ENCODE data around the gene ZNF554. TPM values are rescaled to one million over a fixed set of nuclear protein-coding genes. Genes with fewer than 3 reads are reported as not detected.

ZNF554 gene
- total RNA-seq, 1 donor from 2014 or later, result 4.2 TPM

- Histone ChIP-seq H3K4me1 (no peaks in the 10 kb centered on the region), H3K9me3 (replicated peaks) (peaks cover 71% of the 10 kb centered on the region), H3K27me3 (ENCODE audit: low read depth) (no peaks in the 10 kb centered on the region), H3K27ac (replicated peaks) (no peak overlapping the region), H3K4me3 (no peak overlapping the region), H3K36me3 (peaks cover 47% of the 10 kb centered on the region)
- no peak for DNase-seq
- intact Hi-C loops (cut with micrococcal nuclease), result no loop called here
- no peak for TF ChIP-seq CTCF (IDR thresholded peaks at IDR 0.05; ENCODE audit: borderline replicate concordance)
Observed at GRCh38 chr19:2858864-2859263, 39.2 kb downstream of the ZNF554 start.

GRCh38 chr19:2863816-2864215 lies 44.1 kb downstream of the ZNF554 start:
- H3K9me3 ChIP-seq (replicated peaks), result peaks cover 22% of the 10 kb centered on the region
- DNase-seq, result no peak
- intact Hi-C loops (cut with micrococcal nuclease), result no loop called here
- H3K4me3 ChIP-seq, result no peak overlapping the region
- peaks cover 4% of the 10 kb centered on the region for H3K36me3 ChIP-seq
- no peak for TF ChIP-seq CTCF (IDR thresholded peaks at IDR 0.05; ENCODE audit: borderline replicate concordance)
- no peaks in the 10 kb centered on the region for H3K27me3 ChIP-seq (ENCODE audit: low read depth)
- H3K27ac ChIP-seq (replicated peaks), result no peak overlapping the region
- no peaks in the 10 kb centered on the region for H3K4me1 ChIP-seq

- H3K36me3 ChIP-seq, result no peaks in the 10 kb centered on the region
- H3K4me3 ChIP-seq, result no peak overlapping the region
- no peaks in the 10 kb centered on the region for H3K27me3 ChIP-seq (ENCODE audit: low read depth)
- no peak for TF ChIP-seq CTCF (IDR thresholded peaks at IDR 0.05; ENCODE audit: borderline replicate concordance)
- no peak for DNase-seq
- H3K9me3 ChIP-seq (replicated peaks), result peaks cover 5% of the 10 kb centered on the region
- H3K27ac ChIP-seq (replicated peaks), result no peak overlapping the region
- intact Hi-C loops (cut with micrococcal nuclease), result no loop called here
- H3K4me1 ChIP-seq, result no peaks in the 10 kb centered on the region
Observed at GRCh38 chr19:2865334-2866100, 45.8 kb downstream of the ZNF554 start.

- intact Hi-C loops (cut with micrococcal nuclease), result no loop called here
- Histone ChIP-seq H3K27ac (replicated peaks) (no peak overlapping the region), H3K9me3 (replicated peaks) (no peaks in the 10 kb centered on the region), H3K27me3 (ENCODE audit: low read depth) (no peaks in the 10 kb centered on the region), H3K36me3 (no peaks in the 10 kb centered on the region), H3K4me3 (no peak overlapping the region), H3K4me1 (no peaks in the 10 kb centered on the region)
- no peak for TF ChIP-seq CTCF (IDR thresholded peaks at IDR 0.05; ENCODE audit: borderline replicate concordance)
- DNase-seq, result no peak
Observed at GRCh38 chr19:2866495-2867024, 46.9 kb downstream of the ZNF554 start.

GRCh38 chr19:2867025-2867991 lies 47.6 kb downstream of the ZNF554 start, which contains the start of gene ZNF556:
TSS of gene ZNF556 (plus strand) at chr19:2867335. CDS start at chr19:2867422, 87 bp downstream.
- Histone ChIP-seq H3K9me3 (replicated peaks) (no peaks in the 10 kb centered on the region), H3K4me3 (no peak within 1 kb of the TSS), H3K27ac (replicated peaks) (no peak within 1 kb of the TSS), H3K36me3 (no peaks in the 10 kb centered on the region), H3K4me1 (no peaks in the 10 kb centered on the region), H3K27me3 (ENCODE audit: low read depth) (no peaks in the 10 kb centered on the region)
- intact Hi-C loops (cut with micrococcal nuclease), result no loop called here
- no peak for TF ChIP-seq CTCF (IDR thresholded peaks at IDR 0.05; ENCODE audit: borderline replicate concordance)
- no peak for DNase-seq
